Gastroesophageal sphincter (tissue), 4 donors: Measurements from ENCODE around the gene LMAN2. TPM values are rescaled to one million over a fixed set of nuclear protein-coding genes. Genes with fewer than 3 reads are reported as not detected.

Experiments
- ATAC-seq: fragments of 150-250 bp; one replicate; pipeline ENCODE4 v1.9.1; 2016; ENCODE audit warnings: mild to moderate bottlenecking, moderate library complexity
- H3K27ac ChIP-seq, 4 donors: fragments of 200-600 bp; sonication (generic) in 3 of 4; 1 replicate in 3 of 4; 2 replicates in 1 of 4; pipeline ENCODE4 v1.5.1; 2016 to 2019
- H3K27me3 ChIP-seq: fragments of 200-600 bp; sonication (generic); one replicate; pipeline ENCODE4 v1.5.1; 2019
- H3K36me3 ChIP-seq, 2 donors: fragments of 200-600 bp; sonication (generic); one replicate each; pipeline ENCODE4 v1.5.1; 2019; ENCODE audit warnings: control low read depth in 1 of 2
- H3K4me1 ChIP-seq, 3 donors: fragments of 200-600 bp; sonication (generic); 1 replicate in 2 of 3; 2 replicates in 1 of 3; pipeline ENCODE4 v1.5.1; 2016 to 2019; ENCODE audit warnings: control low read depth in 2 of 3
- H3K4me3 ChIP-seq, 2 donors: fragments of 200-600 bp; sonication (generic); one replicate each; pipeline ENCODE4 v1.5.1; 2019; ENCODE audit warnings: mild to moderate bottlenecking in 1 of 2, moderate library complexity in 1 of 2
- H3K9me3 ChIP-seq, 3 donors: fragments of 200-600 bp; sonication (generic); one replicate each; pipeline ENCODE4 v1.5.1; 2017 to 2019; ENCODE audit warnings: control low read depth in 2 of 3
- CTCF ChIP-seq, 4 experiments: fragments of 200-600 bp in 2 of 4; fragments of 450-650 bp in 2 of 4; sonication (generic) in 1 of 4; IDR thresholded peaks; one replicate each; pipeline ENCODE4 v1.5.1; 2017 to 2019; ENCODE audit warnings: antibody characterized with exemption in 4 of 4, mild to moderate bottlenecking in 2 of 4, moderate library complexity in 2 of 4
- EP300 ChIP-seq: sonication (generic); formaldehyde crosslinking; IDR thresholded peaks from one replicate; pipeline ENCODE4 v1.6.1; 2017; ENCODE audit warnings: antibody characterized with exemption, mild to moderate bottlenecking
- POLR2A ChIP-seq, 2 donors: fragments of 450-650 bp; IDR thresholded peaks; one replicate each; pipeline ENCODE4 v1.6.1; 2017; ENCODE audit warnings: antibody characterized with exemption in 2 of 2, mild to moderate bottlenecking in 2 of 2, moderate library complexity in 1 of 2
- POLR2AphosphoS5 ChIP-seq: sonication (generic); formaldehyde crosslinking; IDR thresholded peaks from one replicate; pipeline ENCODE4 v1.6.1; 2017; ENCODE audit warnings: antibody characterized with exemption
- WGBS, 2 donors: methylation state at CpG; one replicate each; pipeline ENCODE4 v1.1.5; 2018; ENCODE audit warnings: low coverage in 1 of 2; 5-methylcytosine and 5-hydroxymethylcytosine counted together
- total RNA-seq, 4 donors: library from RNA; depleted of rRNA; stranded (reverse); fragments of >200 nt; gene quantifications; one replicate each; pipeline ENCODE4 v1.1.0, GENCODE V29; 2016

LMAN2 gene
- total RNA-seq, 4 donors from 2014 or later = 78.1 to 147 (median 111) TPM

- Histone ChIP-seq H3K36me3 (peaks cover 0 to 100% of the 10 kb centered on the region in 2 donors), H3K27me3 (no peaks in the 10 kb centered on the region), H3K27ac (no peak overlapping the region), H3K4me3 (no peak overlapping the region), H3K4me1 (peaks cover 0 to 8% (median 0%) of the 10 kb centered on the region in 3 donors), H3K9me3 (no peaks in the 10 kb centered on the region)
- 61 to 87% methylated on average over 5 to 7 of the region's 21 CpGs for WGBS, 2 donors
- ATAC-seq = no peak
- TF ChIP-seq POLR2AphosphoS5 = no peak
- no peak for TF ChIP-seq CTCF (IDR thresholded peaks at IDR 0.05)
- TF ChIP-seq EP300 = no peak
- TF ChIP-seq POLR2A (IDR thresholded peaks at IDR 0.05) = no peak
Observed at GRCh38 chr5:177334781-177335700, 16.4 kb downstream of the LMAN2 start.

- ATAC-seq = no peak
- peaks cover 0 to 100% of the 10 kb centered on the region in 2 donors for H3K36me3 ChIP-seq
- peaks cover 0 to 6% (median 0%) of the 10 kb centered on the region in 3 donors for H3K4me1 ChIP-seq
- H3K27me3 ChIP-seq = no peaks in the 10 kb centered on the region
- no peak overlapping the region for H3K27ac ChIP-seq
- WGBS, 2 donors = no CpG with 5 or more reads among the region's 15 CpGs
- no peaks in the 10 kb centered on the region for H3K9me3 ChIP-seq
- TF ChIP-seq POLR2A (IDR thresholded peaks at IDR 0.05) (no peak), CTCF (IDR thresholded peaks at IDR 0.05) (no peak), EP300 (no peak)
- no peak overlapping the region for H3K4me3 ChIP-seq
Observed at GRCh38 chr5:177334155-177334551, 17.3 kb downstream of the LMAN2 start.

DNA sequence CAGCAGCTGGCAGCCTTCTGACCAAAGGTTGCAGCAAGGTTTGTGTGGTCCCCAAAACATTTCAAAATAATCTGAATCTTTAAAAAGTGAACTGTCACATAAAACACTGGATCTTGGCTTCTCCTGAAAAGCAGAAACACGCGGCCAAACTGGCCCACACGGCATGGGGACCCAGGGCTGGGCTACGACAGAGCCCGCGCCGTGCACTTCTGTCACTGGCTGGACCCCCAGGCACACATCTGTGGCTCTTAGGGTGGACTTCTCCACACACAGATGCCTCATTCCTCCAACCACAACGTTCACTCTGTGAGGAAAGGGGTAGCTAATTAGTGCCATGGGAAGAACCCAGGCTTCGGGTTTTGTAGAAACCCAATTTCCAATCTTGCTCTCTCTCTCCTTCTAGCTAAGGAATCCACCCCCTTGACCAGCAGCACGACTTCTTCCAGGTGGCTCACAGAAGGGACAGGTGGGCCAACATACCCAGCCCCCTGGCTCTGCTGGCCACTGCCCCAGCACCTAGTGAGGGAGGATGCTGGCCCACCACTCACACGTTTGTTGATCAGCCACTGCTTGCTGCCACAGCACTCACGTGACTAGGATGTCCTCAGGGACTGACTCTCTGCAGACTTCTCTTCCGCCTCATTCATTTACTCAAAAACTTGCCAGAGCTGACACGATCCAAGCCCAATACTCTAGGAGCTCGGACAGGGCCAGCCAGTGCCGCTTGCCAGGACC is 17.9 kb downstream of the LMAN2 start:
- WGBS, 2 donors = 86 to 88% methylated on average over 8 to 10 of the region's 16 CpGs
- H3K4me1 ChIP-seq = peaks cover 0 to under 1% (median 0%) of the 10 kb centered on the region in 3 donors
- H3K27me3 ChIP-seq = no peaks in the 10 kb centered on the region
- no peak overlapping the region for H3K4me3 ChIP-seq
- TF ChIP-seq POLR2AphosphoS5 (no peak), POLR2A (IDR thresholded peaks at IDR 0.05) (no peak)
- H3K27ac ChIP-seq = no peak overlapping the region
- peaks cover 0 to 100% of the 10 kb centered on the region in 2 donors for H3K36me3 ChIP-seq
- H3K9me3 ChIP-seq = no peaks in the 10 kb centered on the region
- no peak for ATAC-seq

GRCh38 chr5:177332896-177333260 is 18.6 kb downstream of the LMAN2 start:
- WGBS, 2 donors = 90% methylated on average over 2 of the region's 13 CpGs; no CpG with 5 or more reads in 1 of the 2 donors
- peaks cover 0 to 99% of the 10 kb centered on the region in 2 donors for H3K36me3 ChIP-seq
- ATAC-seq = no peak

More at GRCh38 chr5:177332896-177333260, 18.6 kb downstream of the LMAN2 start:
- Histone ChIP-seq H3K9me3 (no peaks in the 10 kb centered on the region), H3K27ac (no peak overlapping the region), H3K4me3 (no peak overlapping the region), H3K4me1 (no peaks in the 10 kb centered on the region), H3K27me3 (no peaks in the 10 kb centered on the region)
- TF ChIP-seq CTCF (IDR thresholded peaks at IDR 0.05) (no peak), EP300 (no peak), POLR2AphosphoS5 (no peak), POLR2A (IDR thresholded peaks at IDR 0.05) (no peak)
